ENCODE data around the gene ZNF526. TPM values are rescaled to one million over a fixed set of nuclear protein-coding genes. Genes with fewer than 3 reads are reported as not detected.
A peak's percentile ranks its signal among the peaks of the same experiment; 100 is the strongest.

Gene ZNF526
- total RNA-seq, 1 experiment from 2014 or later = 19.4 TPM

DNA sequence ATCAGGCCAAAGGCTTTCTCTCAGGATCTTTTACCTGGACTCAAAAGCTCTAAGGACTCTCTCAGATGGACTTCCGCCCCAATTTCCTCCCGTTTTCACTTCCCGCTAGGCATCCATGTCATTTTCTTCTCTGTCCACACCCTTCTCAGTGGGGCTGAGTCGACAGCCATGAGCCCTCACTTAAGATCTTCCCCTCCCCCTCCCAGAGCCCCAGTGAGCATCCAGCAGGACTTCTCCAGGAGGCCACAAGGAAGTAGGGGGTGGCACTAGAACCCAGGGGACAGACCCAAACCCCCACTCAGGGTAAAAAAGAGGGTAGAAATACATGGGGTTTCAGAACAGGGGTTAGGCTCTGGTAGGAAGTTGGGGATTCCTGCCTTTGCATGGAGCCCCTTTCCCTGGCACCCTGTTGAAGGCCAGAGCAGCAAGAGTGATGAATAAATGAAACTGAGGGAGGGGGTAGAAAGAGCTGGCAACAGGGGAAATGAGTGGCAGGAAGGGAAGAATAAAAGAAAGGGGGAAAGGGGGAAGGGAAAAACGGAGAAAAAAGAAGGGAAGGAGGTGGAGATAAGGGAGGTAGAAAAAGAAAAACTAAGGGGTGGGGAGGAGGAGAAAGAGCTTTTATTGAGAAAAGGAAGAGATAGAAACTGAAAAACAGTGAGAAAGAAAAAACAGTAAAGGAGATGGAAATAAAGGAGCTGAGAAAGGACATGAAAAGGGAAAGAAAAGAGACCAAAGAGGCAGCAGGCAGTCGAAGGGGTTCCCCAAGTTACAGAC, 45.0 kb upstream of the ZNF526 start:
- H3K4me3 ChIP-seq (ENCODE audit: low read depth, low read length) = no peak overlapping the region
- DNase-seq = no peak
- H3K27me3 Mint-ChIP-seq (ENCODE audit: insufficient read depth, unreplicated experiment) = peaks cover 18% of the 10 kb centered on the region
- H3K36me3 Mint-ChIP-seq (ENCODE audit: insufficient read depth, unreplicated experiment) = no peaks in the 10 kb centered on the region
- H3K36me3 ChIP-seq (ENCODE audit: control insufficient read depth, insufficient read depth, low read length) = no peaks in the 10 kb centered on the region
- no peaks in the 10 kb centered on the region for H3K9me3 ChIP-seq
- peak overlapping the region; percentile 42 for H3K4me3 Mint-ChIP-seq (ENCODE audit: unreplicated experiment)
- H3K9me3 Mint-ChIP-seq (ENCODE audit: unreplicated experiment) = no peaks in the 10 kb centered on the region
- CTCF ChIA-PET = no interaction called here
- POLR2A ChIA-PET = no interaction called here
- H3K27me3 ChIP-seq (replicated peaks; ENCODE audit: control insufficient read depth, insufficient read depth, low read length) = peaks cover 8% of the 10 kb centered on the region
- no TSS peak for BruUV-seq (replicated peaks)
- TF ChIP-seq, protein P1, sequence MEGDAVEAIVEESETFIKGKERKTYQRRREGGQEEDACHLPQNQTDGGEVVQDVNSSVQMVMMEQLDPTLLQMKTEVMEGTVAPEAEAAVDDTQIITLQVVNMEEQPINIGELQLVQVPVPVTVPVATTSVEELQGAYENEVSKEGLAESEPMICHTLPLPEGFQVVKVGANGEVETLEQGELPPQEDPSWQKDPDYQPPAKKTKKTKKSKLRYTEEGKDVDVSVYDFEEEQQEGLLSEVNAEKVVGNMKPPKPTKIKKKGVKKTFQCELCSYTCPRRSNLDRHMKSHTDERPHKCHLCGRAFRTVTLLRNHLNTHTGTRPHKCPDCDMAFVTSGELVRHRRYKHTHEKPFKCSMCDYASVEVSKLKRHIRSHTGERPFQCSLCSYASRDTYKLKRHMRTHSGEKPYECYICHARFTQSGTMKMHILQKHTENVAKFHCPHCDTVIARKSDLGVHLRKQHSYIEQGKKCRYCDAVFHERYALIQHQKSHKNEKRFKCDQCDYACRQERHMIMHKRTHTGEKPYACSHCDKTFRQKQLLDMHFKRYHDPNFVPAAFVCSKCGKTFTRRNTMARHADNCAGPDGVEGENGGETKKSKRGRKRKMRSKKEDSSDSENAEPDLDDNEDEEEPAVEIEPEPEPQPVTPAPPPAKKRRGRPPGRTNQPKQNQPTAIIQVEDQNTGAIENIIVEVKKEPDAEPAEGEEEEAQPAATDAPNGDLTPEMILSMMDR (IDR thresholded peaks at IDR 0.05; ENCODE audit: insufficient read depth in 1 of 2, low read depth in 1 of 2, low read length in 1 of 2, severe bottlenecking in 1 of 2, unreplicated experiment in 1 of 2) = no peak
- H3K4me1 Mint-ChIP-seq (ENCODE audit: low read depth, unreplicated experiment) = peaks cover 8% of the 10 kb centered on the region
- peaks cover 8% of the 10 kb centered on the region; the same call in 1 of the 2 replicates for H3K4me1 ChIP-seq
- intact Hi-C loops (cut with micrococcal nuclease; ENCODE audit: unreplicated experiment) = loop anchor here (5.0 kb wide), 1 partner anchor 33 kb away; no protein-coding TSS in a partner anchor
- no peak overlapping the region for H3K27ac Mint-ChIP-seq (ENCODE audit: unreplicated experiment)

DNA sequence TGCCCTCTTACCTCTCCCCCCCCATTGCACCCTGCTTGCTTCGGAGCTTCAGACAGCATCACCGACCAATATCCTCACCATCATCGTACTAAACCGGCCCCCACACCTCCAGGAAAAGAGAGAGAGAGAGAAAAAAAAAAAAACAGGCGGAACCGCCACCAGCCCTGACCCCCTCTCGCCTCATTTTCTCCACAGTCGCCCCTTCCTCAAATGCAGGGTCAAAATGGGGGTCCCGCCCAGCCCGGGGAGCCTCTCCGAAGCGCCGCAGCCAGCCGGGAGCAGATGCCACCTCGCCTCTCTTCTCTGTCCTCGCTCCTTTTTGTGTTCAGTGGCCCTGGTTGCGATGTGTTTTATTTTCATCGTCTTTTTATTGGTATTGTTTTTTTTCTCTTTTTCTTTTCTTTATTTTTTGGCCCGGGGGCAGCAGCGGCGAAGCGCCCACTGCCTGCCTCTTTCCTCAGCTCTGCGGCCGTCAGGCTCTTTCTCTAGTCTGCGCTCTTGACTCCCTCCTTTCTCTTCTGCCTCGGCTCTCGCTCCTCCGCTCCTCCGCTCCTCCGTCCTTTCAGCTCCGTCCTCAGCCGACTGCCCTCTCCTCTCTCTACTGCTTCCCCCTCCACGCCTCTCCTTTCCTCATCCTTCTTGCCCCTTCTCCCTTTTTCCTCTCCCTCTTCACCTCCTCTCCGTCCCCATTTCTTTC, 44.0 kb upstream of the ZNF526 start:
- POLR2A ChIA-PET = no interaction called here
- intact Hi-C loops (cut with micrococcal nuclease; ENCODE audit: unreplicated experiment) = loop anchor here (5.0 kb wide), 1 partner anchor 34 kb away; no protein-coding TSS in a partner anchor
- Histone ChIP-seq H3K4me3 (ENCODE audit: low read depth, low read length) (peak overlapping the region; percentile 19), H3K4me1 (peaks cover 8% of the 10 kb centered on the region; the same call in 1 of the 2 replicates), H3K27me3 (replicated peaks; ENCODE audit: control insufficient read depth, insufficient read depth, low read length) (peaks cover 8% of the 10 kb centered on the region), H3K9me3 (no peaks in the 10 kb centered on the region), H3K36me3 (ENCODE audit: control insufficient read depth, insufficient read depth, low read length) (no peaks in the 10 kb centered on the region)
- Mint-ChIP-seq H3K27me3 (ENCODE audit: insufficient read depth, unreplicated experiment) (peaks cover 18% of the 10 kb centered on the region), H3K4me3 (ENCODE audit: unreplicated experiment) (peak overlapping the region; percentile 46), H3K4me1 (ENCODE audit: low read depth, unreplicated experiment) (peaks cover 8% of the 10 kb centered on the region), H3K9me3 (ENCODE audit: unreplicated experiment) (no peaks in the 10 kb centered on the region), H3K27ac (ENCODE audit: unreplicated experiment) (no peak overlapping the region), H3K36me3 (ENCODE audit: insufficient read depth, unreplicated experiment) (no peaks in the 10 kb centered on the region)
- DNase-seq = no peak
- CTCF ChIA-PET = interaction anchor here (0.6 to 1.3 kb wide), 4 partner anchors 36 to 135 kb away, joined by 3 to 5 read pairs (median 4); partner anchors contain the start of gene GRIK5
- TF ChIP-seq, protein P1 (IDR thresholded peaks at IDR 0.05; ENCODE audit: insufficient read depth in 1 of 2, low read depth in 1 of 2, low read length in 1 of 2, severe bottlenecking in 1 of 2, unreplicated experiment in 1 of 2) = no peak
- no TSS peak for BruUV-seq (replicated peaks)

DNA sequence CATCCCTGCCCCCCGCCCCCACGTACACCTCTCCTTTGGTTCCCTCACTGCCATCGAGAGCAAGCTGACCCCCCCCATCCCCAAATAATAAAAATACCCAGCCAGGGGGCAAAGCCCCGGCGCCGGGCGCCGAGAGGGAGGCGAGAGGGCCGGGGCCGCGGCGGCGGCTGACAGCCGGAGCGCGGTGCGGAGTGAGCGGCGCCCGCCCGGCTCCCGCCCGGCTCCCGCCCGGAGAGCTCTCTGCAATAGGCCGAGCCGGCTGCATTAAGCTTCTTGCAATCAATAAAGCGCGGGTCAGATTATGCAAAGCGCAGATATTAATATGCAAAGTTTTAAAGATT, 43.5 kb upstream of the ZNF526 start:
- Histone ChIP-seq H3K4me3 (ENCODE audit: low read depth, low read length) (peak overlapping the region; percentile 19), H3K4me1 (peaks cover 8% of the 10 kb centered on the region; the same call in 1 of the 2 replicates), H3K27me3 (replicated peaks; ENCODE audit: control insufficient read depth, insufficient read depth, low read length) (peaks cover 8% of the 10 kb centered on the region), H3K9me3 (no peaks in the 10 kb centered on the region), H3K36me3 (ENCODE audit: control insufficient read depth, insufficient read depth, low read length) (no peaks in the 10 kb centered on the region)
- Mint-ChIP-seq H3K27me3 (ENCODE audit: insufficient read depth, unreplicated experiment) (peaks cover 18% of the 10 kb centered on the region), H3K9me3 (ENCODE audit: unreplicated experiment) (no peaks in the 10 kb centered on the region), H3K4me1 (ENCODE audit: low read depth, unreplicated experiment) (peaks cover 8% of the 10 kb centered on the region), H3K4me3 (ENCODE audit: unreplicated experiment) (peak overlapping the region; percentile 46), H3K36me3 (ENCODE audit: insufficient read depth, unreplicated experiment) (no peaks in the 10 kb centered on the region), H3K27ac (ENCODE audit: unreplicated experiment) (no peak overlapping the region)
- BruUV-seq (replicated peaks) = no TSS peak
- TF ChIP-seq, protein P1 (IDR thresholded peaks at IDR 0.05; ENCODE audit: insufficient read depth in 1 of 2, low read depth in 1 of 2, low read length in 1 of 2, severe bottlenecking in 1 of 2, unreplicated experiment in 1 of 2) = no peak
- CTCF ChIA-PET = interaction anchor here (0.6 to 1.3 kb wide), 5 partner anchors 36 to 179 kb away, joined by 3 to 5 read pairs (median 4); partner anchors contain the start of gene GRIK5
- intact Hi-C loops (cut with micrococcal nuclease; ENCODE audit: unreplicated experiment) = loop anchor here (5.0 kb wide), 1 partner anchor 34 kb away; no protein-coding TSS in a partner anchor
- POLR2A ChIA-PET = no interaction called here
- DNase-seq = no peak
